HG02970 (cell line): ENCODE measurements around the gene WDR18.
A peak's percentile ranks its signal among the peaks of the same experiment; 100 is the strongest.

Experiments
- ATAC-seq: cut with Tn5 transposase; IDR thresholded peaks from one replicate; pipeline ENCODE4 v1.9.1; 2021; ENCODE audit warnings: mild to moderate bottlenecking, moderate library complexity, moderate number of reproducible peaks; ENCODE audit not compliant: unreplicated experiment, low FRiP score

Gene WDR18

GRCh38 chr19:1038978-1039645 is 55.0 kb downstream of the WDR18 start:
- no peak for ATAC-seq

GRCh38 chr19:1039646-1040475 is 55.7 kb downstream of the WDR18 start, which contains the start of gene ABCA7:
Gene ABCA7 (plus strand): TSS chr19:1040107. CDS start chr19:1041362, 1,255 bp downstream.
- ATAC-seq: peak; percentile 75

- ATAC-seq: peak; percentile 36
These were observed 56.5 kb downstream of the WDR18 start for GRCh38 chr19:1040476-1041271.

- ATAC-seq: no peak
These were observed 57.2 kb downstream of the WDR18 start for GRCh38 chr19:1041272-1041834.

GRCh38 chr19:1041835-1042685 is 57.9 kb downstream of the WDR18 start:
- ATAC-seq: no peak

- ATAC-seq: no peak
These were observed 58.8 kb downstream of the WDR18 start for GRCh38 chr19:1042689-1043511.
